ENCODE measurements around the gene MICAL2. TPM values are rescaled to one million over a fixed set of nuclear protein-coding genes. Genes with fewer than 3 reads are reported as not detected.

Gene MICAL2
- total RNA-seq, 1 experiment from 2014 or later = 62.9 TPM

GRCh38 chr11:12245091-12245490 is 134.7 kb downstream of the MICAL2 start:
- no peak for DNase-seq
- no peak overlapping the region for H3K9ac ChIP-seq (ENCODE audit: low read length)
- no peaks in the 10 kb centered on the region for H4K20me1 ChIP-seq (ENCODE audit: low read length)
- no TSS peak for BruUV-seq (replicated peaks)
- H3K27ac ChIP-seq (ENCODE audit: low read length) = peak overlapping the region; percentile 5; the same call in 1 of the 2 replicates
- no peak overlapping the region for H2AFZ ChIP-seq (ENCODE audit: low read length)
- no peak overlapping the region for H3K4me3 ChIP-seq (ENCODE audit: low read length)
- POLR2A ChIA-PET (ENCODE audit: unreplicated experiment) = no interaction called here
- TF ChIP-seq EZH2 (IDR thresholded peaks at IDR 0.05; ENCODE audit: low read length, unreplicated experiment) (no peak), EZH2phosphoT487 (IDR thresholded peaks at IDR 0.05; ENCODE audit: borderline replicate concordance, low read length) (no peak), CTCF (conservative IDR thresholded peaks at IDR 0.05; ENCODE audit: low read depth, low read length) (no peak)
- H3K36me3 ChIP-seq (ENCODE audit: low read depth, low read length) = peaks cover 15% of the 10 kb centered on the region; the same call in 1 of the 2 replicates
- no peak for ATAC-seq
- CTCF ChIA-PET = no interaction called here
- no peak overlapping the region for H3K4me2 ChIP-seq (ENCODE audit: low read length)
- H3K4me1 ChIP-seq (ENCODE audit: insufficient read depth, low read length) = peaks cover 49% of the 10 kb centered on the region
- H3K27me3 ChIP-seq (ENCODE audit: low read length) = no peaks in the 10 kb centered on the region
- no peaks in the 10 kb centered on the region for H3K9me3 ChIP-seq (ENCODE audit: low read length)
- H3K9me2 ChIP-seq (replicated peaks; ENCODE audit: low read length) = no peaks in the 10 kb centered on the region
- intact Hi-C loops (cut with micrococcal nuclease) = no loop called here
- H3K79me2 ChIP-seq (ENCODE audit: low read length) = no peaks in the 10 kb centered on the region
- H3F3A ChIP-seq (ENCODE audit: low read length, unreplicated experiment) = no peaks in the 10 kb centered on the region

GRCh38 chr11:12245549-12246016 is 135.2 kb downstream of the MICAL2 start:
- DNase-seq (peak; percentile 59), ATAC-seq (peak; percentile 56)
- no peaks in the 10 kb centered on the region for H3K9me2 ChIP-seq (replicated peaks; ENCODE audit: low read length)
- peak overlapping the region; percentile 16; the same call in 1 of the 2 replicates for H3K4me2 ChIP-seq (ENCODE audit: low read length)
- no peak overlapping the region for H3K4me3 ChIP-seq (ENCODE audit: low read length)
- no TSS peak for BruUV-seq (replicated peaks)
- intact Hi-C loops (cut with micrococcal nuclease) = no loop called here
- peaks cover 49% of the 10 kb centered on the region for H3K4me1 ChIP-seq (ENCODE audit: insufficient read depth, low read length)
- no peaks in the 10 kb centered on the region for H3F3A ChIP-seq (ENCODE audit: low read length, unreplicated experiment)
- H3K79me2 ChIP-seq (ENCODE audit: low read length) = no peaks in the 10 kb centered on the region
- no peak overlapping the region for H3K9ac ChIP-seq (ENCODE audit: low read length)
- H3K27me3 ChIP-seq (ENCODE audit: low read length) = no peaks in the 10 kb centered on the region
- H3K36me3 ChIP-seq (ENCODE audit: low read depth, low read length) = peaks cover 17% of the 10 kb centered on the region; the same call in 1 of the 2 replicates
- H2AFZ ChIP-seq (ENCODE audit: low read length) = no peak overlapping the region
- H3K9me3 ChIP-seq (ENCODE audit: low read length) = no peaks in the 10 kb centered on the region
- POLR2A ChIA-PET (ENCODE audit: unreplicated experiment) = no interaction called here
- H3K27ac ChIP-seq (ENCODE audit: low read length) = peak overlapping the region; percentile 57
- no peaks in the 10 kb centered on the region for H4K20me1 ChIP-seq (ENCODE audit: low read length)
- TF ChIP-seq EZH2 (IDR thresholded peaks at IDR 0.05; ENCODE audit: low read length, unreplicated experiment) (no peak), CTCF (conservative IDR thresholded peaks at IDR 0.05; ENCODE audit: low read depth, low read length) (no peak), EZH2phosphoT487 (IDR thresholded peaks at IDR 0.05; ENCODE audit: borderline replicate concordance, low read length) (no peak)
- CTCF ChIA-PET = no interaction called here

GRCh38 chr11:12246147-12246546 is 135.8 kb downstream of the MICAL2 start:
- intact Hi-C loops (cut with micrococcal nuclease) = no loop called here
- DNase-seq = no peak
- ATAC-seq = no peak
- H3K9ac ChIP-seq (ENCODE audit: low read length) = no peak overlapping the region
- CTCF ChIA-PET = no interaction called here
- peaks cover 49% of the 10 kb centered on the region for H3K4me1 ChIP-seq (ENCODE audit: insufficient read depth, low read length)
- H3K9me3 ChIP-seq (ENCODE audit: low read length) = no peaks in the 10 kb centered on the region
- no peaks in the 10 kb centered on the region for H3F3A ChIP-seq (ENCODE audit: low read length, unreplicated experiment)
- no peaks in the 10 kb centered on the region for H3K9me2 ChIP-seq (replicated peaks; ENCODE audit: low read length)
- no peak overlapping the region for H2AFZ ChIP-seq (ENCODE audit: low read length)
- no peak overlapping the region for H3K4me3 ChIP-seq (ENCODE audit: low read length)
- no peaks in the 10 kb centered on the region for H3K27me3 ChIP-seq (ENCODE audit: low read length)
- H3K79me2 ChIP-seq (ENCODE audit: low read length) = no peaks in the 10 kb centered on the region
- H3K36me3 ChIP-seq (ENCODE audit: low read depth, low read length) = peaks cover 17% of the 10 kb centered on the region; the same call in 1 of the 2 replicates
- BruUV-seq (replicated peaks) = no TSS peak
- peak overlapping the region; percentile 57 for H3K27ac ChIP-seq (ENCODE audit: low read length)
- no peaks in the 10 kb centered on the region for H4K20me1 ChIP-seq (ENCODE audit: low read length)
- POLR2A ChIA-PET (ENCODE audit: unreplicated experiment) = no interaction called here
- peak overlapping the region; percentile 16; the same call in 1 of the 2 replicates for H3K4me2 ChIP-seq (ENCODE audit: low read length)
- TF ChIP-seq CTCF (conservative IDR thresholded peaks at IDR 0.05; ENCODE audit: low read depth, low read length) = no peak
- TF ChIP-seq EZH2 (IDR thresholded peaks at IDR 0.05; ENCODE audit: low read length, unreplicated experiment) = no peak
- no peak for TF ChIP-seq EZH2phosphoT487 (IDR thresholded peaks at IDR 0.05; ENCODE audit: borderline replicate concordance, low read length)

Measured in PC-3 (cell line).